HG03045 (cell line): ENCODE results near the gene RPP25.
"Not testable (repeated sequence)": the region's sequence is repeated elsewhere in the genome, so short reads cannot be mapped to it uniquely, and the experiment has no call there.

Experiments
- ATAC-seq: cut with Tn5 transposase; IDR thresholded peaks from one replicate; pipeline ENCODE4 v1.9.1; 2021; ENCODE audit warnings: mild to moderate bottlenecking, moderate library complexity; ENCODE audit not compliant: unreplicated experiment

Gene RPP25

GRCh38 chr15:74963213-74963612 is 6.6 kb upstream of the RPP25 start:
- no peak for ATAC-seq

DNA sequence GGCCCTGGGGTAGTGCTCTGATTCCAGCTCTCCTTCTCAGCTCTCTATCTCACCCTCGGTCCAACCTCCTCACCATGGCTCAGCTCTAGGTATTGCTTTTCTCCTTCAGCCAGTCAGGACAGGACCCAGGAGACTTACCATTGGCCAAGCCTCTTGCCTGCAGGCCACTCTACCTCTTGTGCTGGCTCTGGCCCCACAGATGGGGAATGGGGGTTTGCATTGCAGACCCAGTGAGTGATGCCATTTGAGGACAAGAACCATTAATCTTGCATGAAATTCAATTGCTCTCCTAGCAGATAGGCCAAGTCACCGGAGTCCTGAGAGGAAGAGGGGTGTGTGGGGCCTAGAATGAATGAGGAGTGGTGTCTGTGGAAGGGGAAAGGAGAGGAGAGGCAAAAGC is 6.1 kb upstream of the RPP25 start:
- no peak for ATAC-seq

DNA sequence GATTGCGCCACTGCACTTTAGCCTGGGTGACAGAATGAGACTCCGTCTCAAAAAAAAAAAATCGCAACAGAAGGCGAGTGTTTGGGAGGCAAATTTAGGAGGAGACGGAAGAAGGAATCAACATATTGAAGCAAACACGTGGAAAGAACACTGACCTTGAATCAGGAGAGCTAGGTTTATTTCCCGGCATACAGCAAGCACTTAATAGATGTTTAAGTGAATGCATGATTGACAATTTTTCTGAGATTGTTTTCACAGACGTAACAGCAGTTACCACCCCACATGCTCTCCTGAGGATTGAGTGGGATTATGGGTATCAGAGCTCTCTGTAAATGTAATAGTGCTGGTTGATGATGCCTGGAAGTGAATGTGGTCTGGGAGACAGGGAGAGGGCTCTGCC is 5.6 kb upstream of the RPP25 start:
- no peak for ATAC-seq

GRCh38 chr15:74961616-74962015 is 5.0 kb upstream of the RPP25 start:
- no peak for ATAC-seq

DNA sequence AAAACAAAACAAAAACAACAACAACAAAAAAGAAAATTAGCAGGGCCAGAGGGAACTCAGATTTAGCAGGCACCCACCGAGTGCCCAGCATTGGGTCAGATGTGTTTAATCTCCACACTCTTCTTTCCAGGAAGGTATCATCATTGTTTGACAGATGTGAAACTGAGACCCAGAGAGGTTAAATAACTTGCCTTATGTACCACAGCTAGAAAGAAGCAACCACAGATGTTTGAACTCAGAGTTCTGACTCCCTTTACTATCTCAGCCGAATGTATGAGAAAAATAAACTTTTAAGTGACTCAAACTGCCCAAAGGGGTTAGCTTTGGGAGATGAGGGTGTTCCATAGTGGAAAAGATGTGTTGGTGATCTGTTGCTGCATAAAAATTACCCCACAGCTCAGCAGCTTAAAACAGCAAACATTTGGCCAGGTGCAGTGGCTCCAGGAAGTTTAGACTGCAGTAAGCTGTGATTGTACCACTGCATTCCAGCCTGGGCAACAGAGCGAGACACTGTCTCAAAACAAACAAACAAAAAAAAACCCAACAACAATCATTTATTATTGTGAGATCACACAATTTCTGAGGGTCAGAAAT is 4.5 kb upstream of the RPP25 start:
- no peak for ATAC-seq

DNA sequence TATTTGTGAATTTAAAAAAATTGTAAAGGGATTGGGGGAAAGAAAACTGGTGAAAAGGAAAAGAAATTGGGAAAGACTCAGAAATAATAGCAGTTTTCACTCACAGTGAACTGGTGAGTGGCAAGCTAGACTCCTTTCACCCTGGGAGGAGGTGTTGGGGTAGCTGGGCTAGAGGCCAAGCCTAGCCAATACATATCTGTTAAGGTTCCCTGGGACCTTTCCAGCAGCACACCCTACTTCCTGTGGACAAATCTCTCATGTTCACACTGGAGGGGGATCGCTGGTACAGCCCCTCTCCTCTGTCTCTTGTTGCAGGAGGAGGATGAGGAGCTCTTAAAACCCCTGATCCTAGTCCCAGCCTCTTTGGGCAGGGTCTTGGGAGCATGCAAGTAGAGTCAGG is 3.7 kb upstream of the RPP25 start:
- ATAC-seq: no peak

GRCh38 chr15:74959586-74959939 is 3.0 kb upstream of the RPP25 start:
- ATAC-seq: no peak

DNA sequence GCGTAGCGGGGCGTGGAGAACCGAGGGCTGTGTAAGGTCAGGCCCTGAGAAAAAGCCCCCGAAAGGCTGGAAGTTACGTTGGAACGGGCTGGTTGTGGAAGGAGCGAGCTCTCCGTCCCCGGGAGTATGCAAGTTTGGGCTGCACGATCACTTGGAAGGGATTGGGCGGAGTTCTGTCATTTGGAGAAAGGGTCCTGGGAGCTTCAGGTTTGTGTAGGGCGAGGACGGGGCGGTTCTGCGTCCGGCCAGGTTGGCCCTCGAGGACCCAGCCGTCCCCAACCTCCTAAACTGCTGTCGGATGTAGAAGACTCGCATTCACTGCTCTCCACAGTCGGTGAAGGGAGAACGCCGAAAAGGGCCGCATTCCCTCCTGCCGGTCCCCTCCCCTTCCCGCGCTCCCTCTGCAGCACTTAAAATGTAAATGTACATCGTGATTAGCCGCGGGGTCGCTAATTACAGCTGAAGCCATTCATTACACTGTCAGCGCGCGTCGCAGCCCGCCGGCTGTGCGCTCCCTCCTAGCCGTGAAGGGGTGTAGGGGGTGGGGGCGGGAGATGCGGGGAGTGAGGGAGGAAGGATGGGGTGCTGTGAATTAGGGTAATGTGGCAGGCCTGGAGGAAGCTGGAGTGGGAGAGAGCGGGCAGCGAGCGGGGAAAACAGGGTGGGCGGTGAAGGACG is 2.5 kb upstream of the RPP25 start:
- ATAC-seq: no peak

DNA sequence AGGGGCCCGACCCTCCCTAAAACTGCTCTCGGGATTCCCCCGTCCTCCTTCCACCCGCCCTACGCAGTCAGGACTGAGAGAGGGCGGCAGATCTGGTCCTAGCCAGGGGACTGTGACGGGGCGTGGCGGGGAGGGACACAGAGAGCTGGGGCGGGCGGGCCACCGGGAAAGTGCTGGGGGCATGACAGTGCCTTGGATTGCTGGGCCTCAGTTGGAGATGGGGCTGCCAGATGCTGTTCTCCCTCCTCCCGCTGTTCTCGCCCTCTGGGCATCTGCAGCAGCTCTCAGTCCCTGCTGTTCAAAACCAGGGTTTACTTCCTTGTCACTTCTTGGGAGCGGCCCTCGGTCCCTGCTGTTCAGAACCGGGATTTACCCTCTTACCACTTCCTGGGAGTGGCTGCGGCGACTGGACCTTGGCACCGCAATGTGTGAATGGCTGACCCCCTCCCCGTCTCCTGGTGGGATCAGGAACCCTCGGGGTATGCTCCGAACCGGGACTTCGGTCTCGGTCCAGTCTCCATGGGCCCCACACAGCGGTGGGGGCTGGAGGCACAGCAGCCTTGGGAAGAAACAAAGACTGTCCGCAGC is 1.8 kb upstream of the RPP25 start:
- no peak for ATAC-seq

DNA sequence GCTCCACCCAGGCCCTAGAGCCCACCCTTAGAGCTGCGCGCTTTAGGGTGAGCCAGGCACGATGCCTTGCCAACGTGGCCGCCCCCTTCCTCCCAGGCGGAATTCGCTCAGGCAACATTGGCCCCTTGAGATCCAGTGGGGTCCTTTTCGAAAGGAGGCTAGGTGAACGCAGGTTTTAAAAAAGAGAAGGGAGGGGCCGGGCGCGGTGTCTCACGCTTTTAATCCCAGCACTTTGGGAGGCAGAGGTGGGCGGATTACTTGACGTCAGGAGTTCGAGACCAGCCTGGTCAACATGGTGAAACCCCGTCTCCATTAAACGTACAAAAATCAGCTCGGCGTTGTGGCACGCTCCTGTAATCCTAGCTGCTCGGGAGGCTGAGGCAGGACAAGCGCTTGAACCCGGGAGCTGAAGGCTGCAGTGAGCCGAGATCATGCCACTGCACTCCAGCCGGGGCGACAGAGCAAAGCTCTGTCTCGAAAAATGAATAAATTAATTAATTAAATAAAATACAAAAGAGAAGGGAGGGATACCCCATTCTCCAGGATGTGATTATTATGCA is 984 bp upstream of the RPP25 start:
- ATAC-seq: no peak

DNA sequence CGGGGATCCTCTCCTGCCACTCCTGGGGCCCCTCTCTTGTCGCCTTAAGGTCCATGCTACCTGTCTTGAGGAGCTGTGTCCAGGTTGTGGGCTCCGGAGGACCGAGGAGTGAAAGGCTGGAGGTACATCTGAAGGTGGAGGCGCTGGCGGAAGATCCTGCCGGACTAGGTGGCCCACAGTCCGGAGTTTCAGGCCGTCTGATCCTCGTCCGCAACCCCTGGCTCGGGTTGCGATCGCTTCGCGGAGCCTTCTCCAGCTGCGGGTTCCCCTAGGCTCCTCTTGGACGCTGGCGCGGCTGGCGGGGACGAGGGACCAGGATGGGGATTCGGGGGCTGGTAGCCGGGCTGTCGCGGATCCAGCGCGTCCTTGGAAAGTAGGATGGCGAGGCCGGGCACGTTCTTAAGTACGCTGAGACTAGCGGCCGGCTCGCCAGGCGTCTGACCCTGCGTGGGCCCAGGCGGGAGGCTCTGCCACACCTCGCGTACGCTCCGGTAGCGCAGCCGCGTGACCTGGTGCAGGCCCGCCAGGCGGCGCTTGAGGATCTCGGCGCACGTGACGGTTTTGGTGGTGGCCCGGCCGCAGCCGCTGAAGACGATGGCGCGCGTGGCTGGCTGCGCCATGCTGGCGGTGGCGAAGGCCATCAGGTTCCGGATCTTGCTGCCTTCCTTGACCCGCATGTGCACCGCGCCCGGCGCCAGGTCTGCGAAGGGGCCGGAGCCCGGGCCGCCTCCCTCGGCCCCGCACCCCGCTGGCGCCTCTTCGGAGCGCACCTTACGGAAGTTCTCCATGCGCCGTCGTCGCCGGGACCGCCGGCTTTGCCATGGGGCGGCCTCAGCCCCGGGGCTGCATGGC is 550 bp downstream of the RPP25 start:
- ATAC-seq: peak; percentile 44

- no peak for ATAC-seq
Measured at GRCh38 chr15:74955017-74955416, 1.6 kb downstream of the RPP25 start.

- ATAC-seq: no peak
Measured at GRCh38 chr15:74954515-74954914, 2.1 kb downstream of the RPP25 start.

GRCh38 chr15:74951006-74951405 is 5.6 kb downstream of the RPP25 start:
- ATAC-seq: no peak

DNA sequence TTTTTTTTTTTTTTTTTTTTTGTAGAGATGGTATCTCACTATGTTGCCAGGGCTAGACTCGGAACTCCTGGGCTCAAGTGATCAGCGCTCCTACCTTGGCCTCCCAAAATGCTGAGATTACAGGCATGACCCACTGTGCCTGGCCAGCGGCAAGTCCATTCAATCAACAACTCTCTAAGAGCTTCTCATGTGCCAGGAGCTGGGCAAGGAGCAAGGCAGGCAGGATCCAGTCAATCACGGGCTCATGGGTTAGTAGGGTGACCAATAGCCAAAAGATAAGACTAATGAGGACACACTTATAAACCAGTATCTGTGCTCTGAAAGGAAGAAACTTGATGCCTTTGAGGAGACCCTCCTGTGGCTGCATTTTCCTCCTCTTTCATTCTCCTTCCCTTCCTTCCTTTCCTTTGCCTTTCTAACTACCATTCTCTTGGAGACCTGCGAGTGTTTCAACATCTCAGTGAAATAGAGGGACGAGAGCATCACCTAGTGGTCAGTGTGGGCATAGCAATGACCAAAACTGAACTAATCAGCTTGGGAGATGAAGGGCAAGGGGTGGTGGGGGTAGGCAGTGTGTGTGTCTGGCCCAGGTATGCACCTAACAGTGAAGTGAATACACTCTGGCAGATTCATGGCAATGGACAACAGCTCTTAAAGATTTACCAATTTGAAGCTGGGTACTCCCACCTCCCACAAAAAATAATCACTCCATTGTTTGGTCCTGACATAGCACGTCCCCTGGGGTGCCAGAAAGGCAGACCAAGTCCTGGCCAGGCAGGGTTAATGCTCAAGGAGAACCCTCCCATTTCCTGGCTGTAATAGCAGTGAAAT is 6.3 kb downstream of the RPP25 start:
- no peak for ATAC-seq

DNA sequence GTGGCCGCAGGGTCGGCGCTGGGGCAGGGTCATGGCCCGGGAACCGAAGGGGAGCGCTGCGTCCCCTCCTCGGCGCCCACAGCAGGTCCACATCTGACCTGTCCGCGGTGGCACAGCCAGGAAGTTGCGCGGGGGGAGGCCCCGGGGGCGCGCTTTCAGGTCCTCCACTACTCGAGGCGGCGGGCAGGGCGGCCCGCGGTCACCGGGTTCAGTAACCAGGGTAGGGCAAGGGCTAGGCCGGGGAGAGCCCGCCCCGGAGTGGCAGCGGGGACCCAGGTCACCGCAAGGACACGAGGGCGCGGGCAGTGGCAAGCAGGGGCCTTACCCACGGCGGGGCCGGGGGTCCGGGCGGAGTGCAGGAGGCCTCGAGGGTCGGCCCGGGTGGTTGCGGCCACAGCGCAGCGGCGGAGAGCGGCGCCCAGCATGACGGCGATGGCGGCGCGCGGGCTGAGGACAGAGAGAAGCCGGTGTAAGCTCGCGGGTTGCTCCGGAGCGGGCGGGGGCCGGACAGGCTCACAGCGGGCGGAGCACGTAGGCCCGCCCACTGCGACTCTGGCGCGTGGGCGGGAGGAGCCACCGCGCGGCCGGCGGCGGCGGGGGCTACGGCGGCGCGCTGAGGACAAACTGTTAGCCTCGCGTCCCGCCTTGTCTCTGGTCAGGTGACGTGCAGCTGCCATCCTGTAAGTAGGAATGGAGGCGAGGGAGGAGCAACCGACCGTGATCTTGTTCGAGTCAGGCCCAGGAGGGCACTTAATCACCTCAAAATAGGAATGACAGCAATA is 18.8 kb downstream of the RPP25 start, which contains the start of gene COX5A:
TSS of gene COX5A (minus strand) at position 484 of the 782 bp plus-strand sequence. CDS start at position 425, 59 bp downstream.
- peak; percentile 86 for ATAC-seq

DNA sequence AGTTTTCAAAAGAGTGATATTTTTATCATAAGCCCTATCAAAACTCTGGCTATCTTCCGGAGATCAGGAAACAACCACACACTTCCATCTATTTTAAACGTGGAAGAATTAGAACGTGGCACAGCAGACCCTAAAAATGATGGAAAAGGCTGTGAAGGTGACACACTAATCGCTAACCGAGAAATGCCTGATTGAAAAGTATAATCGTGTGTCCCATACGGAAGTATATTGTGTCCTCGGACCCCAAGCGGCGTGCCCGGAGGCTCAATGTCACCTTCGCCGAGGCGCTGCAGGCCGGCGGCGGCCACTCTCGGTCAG is 19.3 kb downstream of the RPP25 start:
- no peak for ATAC-seq

- ATAC-seq: not testable (repeated sequence)
Measured at GRCh38 chr15:74935193-74935592, 21.4 kb downstream of the RPP25 start.

- no peak for ATAC-seq
Measured at GRCh38 chr15:74933573-74933972, 23.0 kb downstream of the RPP25 start.

DNA sequence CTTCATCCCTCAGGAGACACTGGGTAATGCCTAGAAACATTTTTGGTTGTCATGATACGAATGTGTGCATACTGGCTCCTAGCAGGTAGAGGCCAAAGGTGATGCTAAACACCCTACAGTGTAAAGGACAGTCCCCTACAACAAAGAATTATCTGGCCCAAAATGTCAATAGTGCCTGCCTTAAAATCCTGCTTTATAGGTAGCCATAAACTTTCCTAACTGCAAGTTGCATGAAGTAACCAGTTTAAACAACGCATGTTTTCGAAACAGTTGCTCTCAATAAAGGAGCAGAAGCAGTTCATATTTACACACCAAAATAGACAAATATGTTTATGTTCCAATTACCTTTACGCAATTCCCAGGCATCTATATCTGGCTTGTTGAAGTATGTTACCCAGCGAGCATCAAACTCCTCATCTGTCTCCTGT is 27.8 kb downstream of the RPP25 start:
- no peak for ATAC-seq
